ENCODE data around the gene AOAH.

GRCh38 chr7:36763132-36763816 is 39.0 kb upstream of the AOAH start:
- no peak for TF ChIP-seq POLR2A (IDR thresholded peaks at IDR 0.05)
- TF ChIP-seq, protein P1, sequence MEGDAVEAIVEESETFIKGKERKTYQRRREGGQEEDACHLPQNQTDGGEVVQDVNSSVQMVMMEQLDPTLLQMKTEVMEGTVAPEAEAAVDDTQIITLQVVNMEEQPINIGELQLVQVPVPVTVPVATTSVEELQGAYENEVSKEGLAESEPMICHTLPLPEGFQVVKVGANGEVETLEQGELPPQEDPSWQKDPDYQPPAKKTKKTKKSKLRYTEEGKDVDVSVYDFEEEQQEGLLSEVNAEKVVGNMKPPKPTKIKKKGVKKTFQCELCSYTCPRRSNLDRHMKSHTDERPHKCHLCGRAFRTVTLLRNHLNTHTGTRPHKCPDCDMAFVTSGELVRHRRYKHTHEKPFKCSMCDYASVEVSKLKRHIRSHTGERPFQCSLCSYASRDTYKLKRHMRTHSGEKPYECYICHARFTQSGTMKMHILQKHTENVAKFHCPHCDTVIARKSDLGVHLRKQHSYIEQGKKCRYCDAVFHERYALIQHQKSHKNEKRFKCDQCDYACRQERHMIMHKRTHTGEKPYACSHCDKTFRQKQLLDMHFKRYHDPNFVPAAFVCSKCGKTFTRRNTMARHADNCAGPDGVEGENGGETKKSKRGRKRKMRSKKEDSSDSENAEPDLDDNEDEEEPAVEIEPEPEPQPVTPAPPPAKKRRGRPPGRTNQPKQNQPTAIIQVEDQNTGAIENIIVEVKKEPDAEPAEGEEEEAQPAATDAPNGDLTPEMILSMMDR (IDR thresholded peaks at IDR 0.05), result no peak

All from adrenal gland (tissue), 5 donors.